Tibial nerve (tissue), 4 donors: ENCODE data around the gene SUPT3H. TPM values are rescaled to one million over a fixed set of nuclear protein-coding genes. Genes with fewer than 3 reads are reported as not detected.

Source experiments
- DNase-seq, 2 donors: peaks; one replicate each; pipeline ENCODE4 v3.0.0-alpha.2; 2019; ENCODE audit warnings: low spot score in 2 of 2
- H3K27ac ChIP-seq, 4 donors: fragments of 200-600 bp; sonication (generic) in 3 of 4; one replicate each; pipeline ENCODE4 v1.5.1; 2017 to 2019; ENCODE audit warnings: mild to moderate bottlenecking in 1 of 4
- H3K27me3 ChIP-seq, 2 donors: fragments of 200-600 bp; sonication (generic) in 1 of 2; one replicate each; pipeline versions ENCODE4 v1.5.1 to v1.6.0; 2017 to 2019
- H3K36me3 ChIP-seq, 3 donors: fragments of 200-600 bp; sonication (generic); one replicate each; pipeline ENCODE4 v1.5.1; 2018 to 2019
- H3K4me1 ChIP-seq, 4 donors: fragments of 200-600 bp; sonication (generic) in 3 of 4; one replicate each; pipeline ENCODE4 v1.5.1; 2017 to 2019
- H3K4me3 ChIP-seq, 4 donors: fragments of 200-600 bp; sonication (generic) in 3 of 4; one replicate each; pipeline ENCODE4 v1.5.1; 2017 to 2019; ENCODE audit warnings: mild to moderate bottlenecking in 1 of 4, moderate library complexity in 1 of 4
- H3K9me3 ChIP-seq, 4 donors: fragments of 200-600 bp; sonication (generic) in 3 of 4; one replicate each; pipeline ENCODE4 v1.5.1; 2017 to 2019
- EP300 ChIP-seq, 2 donors: sonication (generic); formaldehyde crosslinking; IDR thresholded peaks; one replicate each; pipeline ENCODE4 v1.6.1; 2017; ENCODE audit warnings: antibody characterized with exemption in 2 of 2, mild to moderate bottlenecking in 1 of 2
- POLR2A ChIP-seq, 2 donors: fragments of 450-650 bp; IDR thresholded peaks; one replicate each; pipeline ENCODE4 v1.6.1; 2017; ENCODE audit warnings: antibody characterized with exemption in 2 of 2, mild to moderate bottlenecking in 2 of 2, moderate library complexity in 2 of 2
- WGBS, 2 donors: methylation state at CpG; one replicate each; pipeline ENCODE4 v1.1.5; 2018; 5-methylcytosine and 5-hydroxymethylcytosine counted together
- total RNA-seq, 4 donors: library from RNA; depleted of rRNA; stranded (reverse); fragments of >200 nt; gene quantifications; one replicate each; pipeline ENCODE4 v1.1.0, GENCODE V29; 2016
- TF ChIP-seq, protein P1 (sequence below), 5 experiments: fragments of 200-600 bp in 3 of 5; fragments of 450-650 bp in 2 of 5; sonication (generic) in 3 of 5; IDR thresholded peaks; one replicate each; pipeline ENCODE4 v1.5.1; 2016 to 2019; ENCODE audit warnings: antibody characterized with exemption in 5 of 5, mild to moderate bottlenecking in 3 of 5, moderate library complexity in 2 of 5

The SUPT3H gene
- total RNA-seq, 4 donors from 2014 or later, result 6.6 to 16.5 (median 14.8) TPM

DNA sequence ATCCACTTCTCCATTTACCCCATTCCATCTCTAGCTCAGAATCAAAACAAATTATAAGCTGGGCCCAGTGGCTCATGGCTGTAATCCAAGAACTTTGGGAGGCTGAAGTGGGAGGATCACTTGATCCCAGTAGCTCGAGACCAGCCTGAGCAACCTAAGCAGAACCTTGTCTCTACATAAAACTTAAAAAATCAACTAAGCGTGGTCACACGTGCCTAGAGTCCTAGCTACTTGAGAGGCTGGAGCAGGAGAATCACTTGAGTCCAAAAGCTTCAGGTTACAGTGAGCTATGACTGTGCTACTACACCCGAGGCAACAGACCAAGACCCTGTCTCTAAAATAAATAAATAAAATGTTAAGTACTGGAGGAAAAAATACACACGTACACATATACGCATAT, 124.3 kb downstream of the SUPT3H start:
- no peak for DNase-seq
- Histone ChIP-seq H3K4me1 (no peaks in the 10 kb centered on the region), H3K36me3 (no peaks in the 10 kb centered on the region), H3K4me3 (no peak overlapping the region), H3K27ac (no peak overlapping the region), H3K9me3 (no peaks in the 10 kb centered on the region), H3K27me3 (no peaks in the 10 kb centered on the region)
- 93 to 94% methylated on average over 6 of the region's 6 CpGs for WGBS, 2 donors
- TF ChIP-seq POLR2A (IDR thresholded peaks at IDR 0.05) (no peak), EP300 (IDR thresholded peaks at IDR 0.05) (no peak)
- TF ChIP-seq, protein P1, sequence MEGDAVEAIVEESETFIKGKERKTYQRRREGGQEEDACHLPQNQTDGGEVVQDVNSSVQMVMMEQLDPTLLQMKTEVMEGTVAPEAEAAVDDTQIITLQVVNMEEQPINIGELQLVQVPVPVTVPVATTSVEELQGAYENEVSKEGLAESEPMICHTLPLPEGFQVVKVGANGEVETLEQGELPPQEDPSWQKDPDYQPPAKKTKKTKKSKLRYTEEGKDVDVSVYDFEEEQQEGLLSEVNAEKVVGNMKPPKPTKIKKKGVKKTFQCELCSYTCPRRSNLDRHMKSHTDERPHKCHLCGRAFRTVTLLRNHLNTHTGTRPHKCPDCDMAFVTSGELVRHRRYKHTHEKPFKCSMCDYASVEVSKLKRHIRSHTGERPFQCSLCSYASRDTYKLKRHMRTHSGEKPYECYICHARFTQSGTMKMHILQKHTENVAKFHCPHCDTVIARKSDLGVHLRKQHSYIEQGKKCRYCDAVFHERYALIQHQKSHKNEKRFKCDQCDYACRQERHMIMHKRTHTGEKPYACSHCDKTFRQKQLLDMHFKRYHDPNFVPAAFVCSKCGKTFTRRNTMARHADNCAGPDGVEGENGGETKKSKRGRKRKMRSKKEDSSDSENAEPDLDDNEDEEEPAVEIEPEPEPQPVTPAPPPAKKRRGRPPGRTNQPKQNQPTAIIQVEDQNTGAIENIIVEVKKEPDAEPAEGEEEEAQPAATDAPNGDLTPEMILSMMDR (IDR thresholded peaks at IDR 0.05), result no peak

DNA sequence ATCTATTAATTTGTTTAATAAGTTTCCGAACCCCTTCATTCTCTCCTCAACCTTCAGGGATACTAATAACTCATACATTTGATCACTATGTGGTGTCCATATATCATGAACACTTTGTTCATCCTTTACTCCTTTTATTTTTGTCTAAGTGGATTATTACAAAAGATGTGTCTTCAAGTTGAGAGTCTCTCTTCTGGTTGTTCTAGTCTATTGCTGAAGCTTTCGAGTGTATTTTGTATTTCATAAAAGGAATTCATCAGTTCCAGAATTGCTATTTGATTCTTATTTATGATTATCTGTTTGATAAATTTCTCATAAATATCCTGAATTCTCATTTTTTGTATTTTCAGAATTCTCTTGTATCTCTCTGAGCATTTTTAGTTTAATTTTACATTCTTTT, 146.1 kb downstream of the SUPT3H start:
- 95 to 98% methylated on average over 2 of the region's 2 CpGs for WGBS, 2 donors
- H3K27ac ChIP-seq, result no peak overlapping the region
- TF ChIP-seq, protein P1 (IDR thresholded peaks at IDR 0.05), result no peak
- TF ChIP-seq EP300 (IDR thresholded peaks at IDR 0.05), result no peak
- TF ChIP-seq POLR2A (IDR thresholded peaks at IDR 0.05), result no peak
- no peak overlapping the region for H3K4me3 ChIP-seq
- H3K36me3 ChIP-seq, result peaks cover 0 to 19% (median 3%) of the 10 kb centered on the region in 3 donors
- no peak for DNase-seq
- peaks cover 0 to 27% (median 6%) of the 10 kb centered on the region in 4 donors for H3K9me3 ChIP-seq
- H3K27me3 ChIP-seq, result no peaks in the 10 kb centered on the region
- H3K4me1 ChIP-seq, result no peaks in the 10 kb centered on the region

DNA sequence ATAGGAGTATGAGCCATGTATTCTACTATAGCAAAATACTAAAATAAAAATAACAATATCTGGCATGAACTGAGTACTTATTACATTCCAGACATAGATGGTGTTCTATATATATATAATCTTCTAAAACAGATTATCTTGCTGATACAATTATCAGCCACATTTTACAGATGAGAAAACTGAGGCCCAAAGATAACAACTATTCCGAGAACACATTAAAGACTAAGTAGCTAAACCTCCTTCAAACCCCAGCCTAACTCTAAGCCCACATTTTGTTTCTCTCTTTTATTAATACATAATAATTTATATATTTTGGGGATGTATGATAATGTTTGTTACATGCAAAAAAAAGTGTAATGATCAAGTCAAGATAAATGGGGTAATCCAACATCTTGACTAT, 148.3 kb downstream of the SUPT3H start:
- WGBS, 2 donors, result 96 to 100% methylated on average over 1 of the region's 1 CpG
- TF ChIP-seq EP300 (IDR thresholded peaks at IDR 0.05) (no peak), POLR2A (IDR thresholded peaks at IDR 0.05) (no peak)
- TF ChIP-seq, protein P1 (IDR thresholded peaks at IDR 0.05), result no peak
- H3K4me3 ChIP-seq, result no peak overlapping the region

DNA sequence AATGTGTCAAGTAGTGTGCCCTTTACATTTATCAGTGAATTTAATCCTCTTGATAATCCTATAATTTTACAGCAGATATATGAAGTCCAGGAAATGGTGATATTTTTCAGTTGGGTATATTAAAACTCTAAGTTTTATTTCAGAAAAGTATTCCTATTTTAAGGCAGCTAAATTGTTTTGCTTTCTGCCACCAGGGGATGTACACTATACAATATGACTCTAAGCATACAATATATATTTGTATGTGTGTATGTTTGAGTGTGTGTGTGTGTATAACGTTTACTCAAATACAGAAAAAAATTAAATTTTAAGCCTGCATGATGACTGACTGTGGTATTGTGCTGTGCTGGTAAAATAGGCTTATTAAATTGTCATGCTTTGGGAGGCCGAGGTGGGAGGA, 151.7 kb downstream of the SUPT3H start:
- H3K9me3 ChIP-seq, result peaks cover 0 to 5% (median 2%) of the 10 kb centered on the region in 4 donors
- H3K36me3 ChIP-seq, result no peaks in the 10 kb centered on the region
- no peaks in the 10 kb centered on the region for H3K27me3 ChIP-seq
- no peaks in the 10 kb centered on the region for H3K4me1 ChIP-seq
- no peak for DNase-seq
- 76 to 77% methylated on average over 2 of the region's 2 CpGs for WGBS, 2 donors
- H3K27ac ChIP-seq, result no peak overlapping the region
- TF ChIP-seq POLR2A (IDR thresholded peaks at IDR 0.05) (no peak), EP300 (IDR thresholded peaks at IDR 0.05) (no peak)
- TF ChIP-seq, protein P1 (IDR thresholded peaks at IDR 0.05), result no peak
- H3K4me3 ChIP-seq, result no peak overlapping the region

More for the DNA sequence above, 148.3 kb downstream of the SUPT3H start:
- DNase-seq, result no peak
- no peak overlapping the region for H3K27ac ChIP-seq
- peaks cover 0 to 19% (median 3%) of the 10 kb centered on the region in 3 donors for H3K36me3 ChIP-seq
- peaks cover 0 to 27% (median 6%) of the 10 kb centered on the region in 4 donors for H3K9me3 ChIP-seq
- H3K4me1 ChIP-seq, result no peaks in the 10 kb centered on the region
- H3K27me3 ChIP-seq, result no peaks in the 10 kb centered on the region

DNA sequence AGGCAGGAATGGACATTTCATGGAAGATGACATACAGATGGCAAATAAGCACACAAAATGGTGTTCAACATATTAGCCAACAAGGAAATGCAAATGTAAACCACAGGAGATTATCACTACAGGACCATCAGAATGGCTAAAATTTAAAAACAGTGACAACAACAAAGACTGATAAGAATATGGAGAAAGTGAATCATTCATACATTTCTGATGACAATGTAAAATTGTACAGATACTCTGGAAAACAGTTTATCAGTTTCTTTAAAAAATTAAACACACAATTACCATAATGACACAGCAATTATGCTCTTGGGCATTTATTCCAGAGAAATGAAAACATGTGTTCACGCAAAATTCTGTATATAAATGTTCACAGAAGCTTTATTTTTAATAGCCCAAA, 155.4 kb downstream of the SUPT3H start:
- TF ChIP-seq EP300 (IDR thresholded peaks at IDR 0.05) (no peak), POLR2A (IDR thresholded peaks at IDR 0.05) (no peak)
- TF ChIP-seq, protein P1 (IDR thresholded peaks at IDR 0.05), result no peak
- H3K36me3 ChIP-seq, result peaks cover 0 to 7% (median 0%) of the 10 kb centered on the region in 3 donors
- H3K27me3 ChIP-seq, result no peaks in the 10 kb centered on the region
- no peaks in the 10 kb centered on the region for H3K4me1 ChIP-seq
- no peak for DNase-seq
- H3K27ac ChIP-seq, result no peak overlapping the region
- H3K9me3 ChIP-seq, result peaks cover 0 to 3% (median 0%) of the 10 kb centered on the region in 4 donors
- no peak overlapping the region for H3K4me3 ChIP-seq
- WGBS, 2 donors, result 70 to 76% methylated on average over 1 of the region's 1 CpG
